Sciatic nerve (tissue), 2 donors: Measurements from ENCODE around the gene HGF. TPM values are rescaled to one million over a fixed set of nuclear protein-coding genes. Genes with fewer than 3 reads are reported as not detected.

Experiments
- ATAC-seq: fragments of 200-7000 bp; cut with Tn5 transposase; one replicate; pipeline ENCODE4 v1.9.1; 2020; ENCODE audit warnings: mild to moderate bottlenecking, moderate library complexity
- DNase-seq: peaks from one replicate; pipeline ENCODE4 v3.0.0-alpha.2; 2020; ENCODE audit warnings: low spot score
- intact Hi-C: fragments of 100-400 bp; cut with DNase I; formaldehyde crosslinking; loops from one replicate; pipeline ENCODE4 v1.14.2; 2022
- total RNA-seq: library from RNA; stranded (reverse); fragmentation: NEBNext Ultra II Directional; extraction: Animal tissue kit (Norgen Biotek cat#: 25700); gene quantifications from one replicate; pipeline ENCODE4 v1.2.1, GENCODE V29; 2021
- donor health status: DM: no; HTN: no; CAD: no.
- donor health status: DM: no; HTN: no; CAD: no.

HGF gene
- total RNA-seq, 1 donor from 2014 or later: 48.8 TPM

- DNase-seq (no peak), ATAC-seq (no peak)
- intact Hi-C loops: no loop called here
These were observed 7.8 kb upstream of the HGF start for GRCh38 chr7:81777697-81778096.

GRCh38 chr7:81776948-81777630 lies 7.2 kb upstream of the HGF start:
- ATAC-seq (no peak), DNase-seq (no peak)
- intact Hi-C loops: no loop called here

- intact Hi-C loops: no loop called here
- DNase-seq (no peak), ATAC-seq (no peak)
These were observed 6.3 kb upstream of the HGF start for GRCh38 chr7:81776161-81776560.

GRCh38 chr7:81775560-81775959 lies 5.7 kb upstream of the HGF start:
- intact Hi-C loops: no loop called here
- DNase-seq (no peak), ATAC-seq (no peak)

- ATAC-seq (no peak), DNase-seq (no peak)
- intact Hi-C loops: no loop called here
These were observed 4.7 kb upstream of the HGF start for GRCh38 chr7:81774551-81774950.

GRCh38 chr7:81770728-81771223 lies 929 bp upstream of the HGF start:
- DNase-seq: no peak
- ATAC-seq: no peak
- intact Hi-C loops: no loop called here

- intact Hi-C loops: no loop called here
- DNase-seq: no peak
- peak; percentile 42 for ATAC-seq
These were observed 682 bp downstream of the HGF start for GRCh38 chr7:81768951-81769778.

- intact Hi-C loops: no loop called here
- ATAC-seq (no peak), DNase-seq (no peak)
These were observed 1.9 kb downstream of the HGF start for GRCh38 chr7:81767926-81768325.

- intact Hi-C loops: no loop called here
- DNase-seq: no peak
- ATAC-seq: no peak
These were observed 8.0 kb downstream of the HGF start for GRCh38 chr7:81761821-81762220.

GRCh38 chr7:81761031-81761430 lies 8.8 kb downstream of the HGF start:
- no peak for ATAC-seq
- intact Hi-C loops: no loop called here
- no peak for DNase-seq

GRCh38 chr7:81754918-81755696 lies 14.7 kb downstream of the HGF start:
- DNase-seq (no peak), ATAC-seq (no peak)
- intact Hi-C loops: no loop called here

- no peak for ATAC-seq
- DNase-seq: no peak
These were observed 16.5 kb downstream of the HGF start for GRCh38 chr7:81753392-81753791.

GRCh38 chr7:81752318-81752714 lies 17.5 kb downstream of the HGF start:
- no peak for DNase-seq
- no peak for ATAC-seq
- intact Hi-C loops: no loop called here

More at GRCh38 chr7:81753392-81753791, 16.5 kb downstream of the HGF start:
- intact Hi-C loops: no loop called here

GRCh38 chr7:81751619-81752317 lies 18.1 kb downstream of the HGF start:
- ATAC-seq: no peak
- DNase-seq: no peak
- intact Hi-C loops: no loop called here

- DNase-seq (no peak), ATAC-seq (no peak)
- intact Hi-C loops: no loop called here
These were observed 24.2 kb downstream of the HGF start for GRCh38 chr7:81745637-81746036.

GRCh38 chr7:81744389-81744788 lies 25.5 kb downstream of the HGF start:
- ATAC-seq: no peak
- intact Hi-C loops: no loop called here
- no peak for DNase-seq

- ATAC-seq: no peak
- intact Hi-C loops: no loop called here
- DNase-seq: no peak
These were observed 26.2 kb downstream of the HGF start for GRCh38 chr7:81743665-81744064.

- no peak for ATAC-seq
- DNase-seq: no peak
- intact Hi-C loops: no loop called here
These were observed 26.6 kb downstream of the HGF start for GRCh38 chr7:81743201-81743600.

- no peak for DNase-seq
- no peak for ATAC-seq
- intact Hi-C loops: no loop called here
These were observed 29.4 kb downstream of the HGF start for GRCh38 chr7:81740403-81740802.
